HG03196 (cell line): ENCODE data around the gene FER.
"Not testable (repeated sequence)": the region's sequence is repeated elsewhere in the genome, so short reads cannot be mapped to it uniquely, and the experiment has no call there.

Experiments
- ATAC-seq: cut with Tn5 transposase; IDR thresholded peaks from one replicate; pipeline ENCODE4 v1.9.1; 2021; ENCODE audit not compliant: unreplicated experiment

The FER gene

DNA sequence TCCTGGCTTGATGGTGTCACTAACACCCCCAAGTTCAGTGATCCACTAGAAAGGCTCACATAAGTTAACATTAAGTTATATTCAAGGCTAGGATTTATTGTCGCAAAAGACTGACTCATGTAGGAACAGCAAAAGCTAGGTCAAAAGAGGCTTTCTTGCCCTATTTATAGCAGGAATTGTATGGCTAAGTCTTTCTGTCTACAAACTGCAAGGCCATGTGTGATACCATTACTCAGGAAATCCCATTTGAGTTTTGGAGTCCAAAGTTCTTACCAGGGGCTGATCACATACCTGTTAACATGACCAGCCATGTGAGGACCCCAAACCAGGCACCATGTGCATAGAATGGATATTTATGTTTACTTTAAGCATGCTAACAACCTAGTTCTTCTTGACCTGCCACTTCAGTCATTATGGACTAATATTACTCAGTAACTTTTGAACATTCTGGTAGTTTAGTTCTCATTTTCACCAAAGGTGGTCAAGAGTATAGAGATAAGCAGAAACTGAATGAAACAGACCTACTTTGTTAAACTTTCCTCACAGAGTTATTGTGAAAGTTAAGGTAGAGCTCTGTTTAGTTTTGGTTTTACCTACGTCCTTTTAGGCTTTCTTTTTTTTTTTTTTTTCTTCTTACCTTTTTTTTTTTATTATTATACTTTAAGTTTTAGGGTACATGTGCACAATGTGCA, 281.1 kb downstream of the FER start:
- ATAC-seq = no peak

DNA sequence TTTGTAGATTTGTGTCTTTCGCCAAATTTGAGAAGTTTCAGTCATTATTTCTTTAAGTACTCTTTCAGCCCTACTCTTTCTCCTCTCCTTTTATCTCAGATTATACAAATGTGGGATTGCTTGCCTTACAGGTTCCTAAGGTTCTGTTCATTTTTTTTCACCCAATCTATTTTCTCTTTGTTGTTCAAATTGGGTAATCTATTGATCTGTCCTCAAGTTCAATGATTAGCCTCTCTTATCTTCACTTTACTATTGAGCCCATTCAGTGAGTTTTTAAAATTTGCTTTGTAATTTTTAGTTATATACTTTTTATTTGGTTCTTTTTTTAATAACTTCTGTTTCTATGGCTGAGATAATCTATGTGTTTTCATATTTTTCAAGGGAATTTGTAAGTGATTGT, 282.1 kb downstream of the FER start:
- ATAC-seq = no peak

DNA sequence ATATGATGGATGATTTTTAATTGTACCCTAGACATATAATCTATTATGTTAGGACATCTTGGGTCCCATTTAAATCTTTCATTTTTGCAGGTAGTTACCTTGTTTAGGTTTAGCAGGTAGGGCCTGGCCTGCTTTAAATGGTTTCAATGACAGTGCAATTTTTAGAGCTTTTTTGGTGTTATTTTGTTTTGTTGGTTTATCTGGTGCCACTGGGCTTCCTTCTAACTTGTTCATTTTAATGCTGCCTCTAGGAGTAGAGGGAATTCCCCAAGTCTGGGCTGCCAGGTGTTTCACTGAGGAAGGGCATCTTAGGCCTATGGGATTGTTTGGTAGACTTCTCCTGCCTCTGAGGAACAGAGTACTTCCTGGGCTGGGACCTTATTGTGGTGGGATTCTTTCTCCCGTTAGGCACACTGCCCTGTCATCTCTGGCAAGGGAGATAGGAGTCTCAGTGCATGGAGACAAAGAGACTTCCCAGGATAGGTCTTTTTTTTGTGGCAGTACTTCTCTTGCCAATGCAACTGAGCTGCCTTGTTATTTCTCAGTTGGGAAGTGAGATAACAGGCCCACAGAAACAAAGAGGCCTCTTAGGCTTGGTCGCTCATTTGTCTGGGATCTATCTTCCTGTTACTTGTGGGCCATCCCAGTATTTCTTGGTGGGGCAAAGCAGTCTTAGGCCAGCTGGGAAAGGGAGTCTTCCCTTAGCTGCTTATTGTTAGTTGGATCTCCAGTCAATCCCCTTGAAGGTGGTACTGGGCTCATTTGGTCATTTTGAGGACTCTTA, 282.9 kb downstream of the FER start:
- ATAC-seq = no peak

DNA sequence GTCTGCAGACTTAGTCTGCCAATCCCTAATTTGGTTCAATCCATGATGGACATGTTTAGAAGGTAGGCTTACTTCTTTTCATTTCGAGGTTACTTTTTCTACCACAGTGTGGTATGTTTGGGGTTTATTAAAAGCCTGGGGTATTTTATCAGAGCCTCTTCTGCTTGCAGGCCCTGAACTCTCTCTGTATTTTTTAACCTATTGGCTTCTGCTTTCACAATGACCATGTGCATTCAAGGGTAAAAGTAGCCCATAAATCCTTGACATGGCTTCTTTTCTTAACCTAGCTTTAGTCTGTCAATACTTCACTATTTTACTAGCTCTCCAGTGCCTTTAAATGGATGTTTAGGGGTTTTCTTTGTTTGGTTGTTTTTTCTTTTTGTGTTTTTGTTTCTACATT, 286.6 kb downstream of the FER start:
- no peak for ATAC-seq

DNA sequence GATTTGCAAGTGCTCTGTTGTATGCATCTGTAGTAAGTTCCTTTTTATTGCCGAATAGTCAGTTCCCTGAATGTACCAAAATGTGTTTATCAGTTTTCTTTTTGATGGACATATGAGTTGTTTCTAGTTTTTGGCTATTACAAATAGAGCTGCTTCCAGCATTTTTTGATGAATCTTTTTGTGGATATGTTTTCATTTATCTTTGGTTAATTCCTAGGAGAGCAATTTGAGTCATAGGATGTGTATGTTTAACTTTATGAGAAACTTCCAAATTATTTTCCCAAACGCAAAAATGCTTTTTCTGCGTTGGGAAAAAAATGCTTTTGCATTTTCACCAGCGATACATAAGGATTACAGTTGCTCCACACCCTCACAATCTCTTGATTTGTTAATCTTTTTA, 287.7 kb downstream of the FER start:
- ATAC-seq = no peak

DNA sequence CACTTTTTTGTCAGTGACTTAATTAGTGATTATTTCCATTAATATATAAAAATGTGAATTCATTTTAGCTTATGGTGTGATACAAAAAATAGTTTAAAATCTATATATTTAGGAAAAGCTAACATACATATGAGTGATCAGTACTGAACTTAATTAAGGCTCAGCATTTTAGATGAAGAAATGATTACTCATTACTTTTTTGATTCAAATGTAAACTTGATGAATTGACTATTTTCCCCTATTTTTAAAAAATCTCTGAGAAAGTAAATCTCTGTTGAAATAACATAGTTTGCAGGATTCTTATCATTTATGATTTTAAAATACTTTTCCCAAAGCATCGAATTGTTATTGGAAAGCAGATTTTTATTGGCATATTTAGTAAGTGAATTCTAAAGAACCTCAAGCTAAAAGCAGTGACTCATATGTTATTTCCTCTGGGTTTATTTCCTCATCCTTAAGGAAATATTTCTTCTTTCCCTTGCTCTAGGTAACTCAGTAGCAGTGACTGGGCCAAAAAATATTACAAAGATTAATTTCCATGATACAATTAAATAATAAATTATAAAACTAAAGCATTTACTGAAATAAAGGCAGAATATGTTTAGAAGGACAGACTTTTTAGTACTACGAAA, 290.6 kb downstream of the FER start:
- no peak for ATAC-seq

DNA sequence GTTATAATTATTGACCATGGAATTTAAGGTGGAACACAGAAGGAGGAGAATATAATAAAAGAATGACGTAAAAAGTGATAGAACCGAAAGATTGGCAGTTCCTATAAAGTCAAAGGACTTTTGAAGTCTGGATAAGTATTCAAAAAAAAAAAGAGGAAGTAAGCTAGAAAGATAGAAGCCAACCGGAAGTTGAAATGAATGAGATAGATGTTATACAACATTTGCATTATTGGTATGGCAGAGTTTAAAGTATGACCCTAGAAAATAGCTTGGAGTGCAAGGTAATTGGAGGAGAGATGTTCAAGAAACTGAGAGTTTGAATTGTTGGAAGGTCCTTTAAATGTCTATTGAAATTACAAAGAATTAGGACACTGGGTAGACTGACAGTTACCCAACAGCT, 293.6 kb downstream of the FER start:
- ATAC-seq = peak; percentile 55

DNA sequence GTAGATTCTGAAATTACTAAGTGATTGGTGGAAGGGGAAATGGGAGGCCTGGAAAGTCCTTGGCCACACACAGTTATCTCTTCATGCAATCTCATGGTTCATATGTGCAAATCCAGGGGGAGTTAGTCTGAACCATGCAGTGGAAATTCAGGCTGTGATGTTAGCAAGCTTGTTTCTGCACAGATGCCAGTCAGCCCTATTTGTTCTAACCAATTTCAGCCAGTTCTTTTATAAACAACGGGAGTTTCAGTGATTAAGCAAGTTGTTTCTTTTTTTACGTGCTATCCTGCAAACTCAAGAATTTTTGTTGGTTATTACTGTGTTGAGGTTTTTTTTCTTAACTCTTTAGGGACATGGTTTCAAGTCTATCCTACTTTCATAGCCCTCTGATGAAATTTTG, 298.0 kb downstream of the FER start:
- no peak for ATAC-seq

DNA sequence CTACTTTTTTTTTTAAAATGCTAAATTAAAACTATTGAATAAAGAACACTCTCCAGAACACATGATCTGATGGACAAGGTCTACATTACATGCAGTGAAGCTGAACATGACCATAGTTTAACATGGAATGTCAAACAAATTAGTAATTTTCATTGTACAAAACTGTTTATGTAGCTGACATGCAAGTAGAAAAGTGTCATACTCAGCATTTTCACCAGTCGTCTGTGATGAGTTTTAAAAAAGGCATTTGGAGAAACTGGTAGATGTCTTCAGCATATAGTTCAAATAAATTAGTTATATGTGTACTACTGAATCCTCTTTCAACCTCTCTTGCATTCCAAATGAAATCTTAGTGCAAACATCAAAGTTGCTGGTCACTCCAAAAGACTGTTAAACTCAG, 301.9 kb downstream of the FER start:
- ATAC-seq = no peak

DNA sequence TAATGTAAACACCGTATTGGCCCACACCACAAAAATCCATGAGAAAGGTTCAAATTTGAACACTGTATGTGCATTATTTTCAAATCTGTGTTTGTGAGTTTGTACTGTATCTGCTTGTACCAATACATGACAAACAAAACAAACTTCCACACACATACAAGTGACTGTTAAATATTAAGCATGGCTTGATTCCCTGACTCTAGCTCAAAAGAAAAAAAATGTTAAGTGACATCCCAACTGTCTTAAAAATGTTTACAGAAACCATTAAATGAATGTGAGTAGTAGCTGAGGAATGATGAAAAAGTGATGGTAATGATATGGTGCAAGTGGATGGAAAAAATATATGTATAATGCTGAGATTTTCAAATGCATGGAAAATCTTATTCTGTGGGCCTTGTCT, 302.6 kb downstream of the FER start:
- not testable (repeated sequence) for ATAC-seq

DNA sequence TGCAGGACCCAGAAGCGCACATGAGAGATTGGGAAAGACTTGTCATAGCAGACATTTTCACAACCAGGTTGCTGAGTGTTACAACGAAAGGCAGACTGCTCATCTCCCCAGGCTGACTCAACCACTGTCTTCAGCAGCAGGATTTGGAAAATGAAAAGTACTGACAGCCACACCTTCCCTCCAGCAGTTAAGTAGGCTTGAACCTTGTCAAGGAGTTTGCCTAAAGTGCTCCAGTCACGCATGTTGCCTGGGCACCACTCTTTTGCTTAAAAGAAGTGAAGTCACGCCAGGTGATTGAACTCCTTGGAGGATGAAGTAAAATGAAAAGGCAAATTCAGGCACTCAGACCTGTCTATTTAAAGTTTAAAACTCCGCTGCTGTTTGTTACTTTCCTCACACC, 304.5 kb downstream of the FER start:
- not testable (repeated sequence) for ATAC-seq

DNA sequence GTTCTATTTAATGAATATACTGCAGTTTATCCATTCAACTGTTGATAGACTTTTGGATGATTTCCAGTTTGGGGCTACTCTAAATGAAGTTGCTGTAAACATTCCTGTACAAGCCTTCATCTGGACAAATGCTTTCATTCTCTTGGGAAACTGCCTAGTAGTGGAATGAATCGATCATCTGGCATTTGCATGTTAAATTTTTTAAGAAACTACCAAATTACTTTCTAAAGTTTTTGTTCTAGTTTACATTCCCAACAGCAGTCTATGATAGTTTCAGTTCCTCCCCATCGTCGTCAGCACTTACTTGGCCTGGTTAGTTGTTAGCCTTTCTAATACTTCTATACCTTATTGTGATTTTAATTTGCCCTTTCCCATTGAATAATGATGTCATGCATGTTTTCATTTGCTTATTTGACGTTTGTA, 306.3 kb downstream of the FER start:
- ATAC-seq = no peak

DNA sequence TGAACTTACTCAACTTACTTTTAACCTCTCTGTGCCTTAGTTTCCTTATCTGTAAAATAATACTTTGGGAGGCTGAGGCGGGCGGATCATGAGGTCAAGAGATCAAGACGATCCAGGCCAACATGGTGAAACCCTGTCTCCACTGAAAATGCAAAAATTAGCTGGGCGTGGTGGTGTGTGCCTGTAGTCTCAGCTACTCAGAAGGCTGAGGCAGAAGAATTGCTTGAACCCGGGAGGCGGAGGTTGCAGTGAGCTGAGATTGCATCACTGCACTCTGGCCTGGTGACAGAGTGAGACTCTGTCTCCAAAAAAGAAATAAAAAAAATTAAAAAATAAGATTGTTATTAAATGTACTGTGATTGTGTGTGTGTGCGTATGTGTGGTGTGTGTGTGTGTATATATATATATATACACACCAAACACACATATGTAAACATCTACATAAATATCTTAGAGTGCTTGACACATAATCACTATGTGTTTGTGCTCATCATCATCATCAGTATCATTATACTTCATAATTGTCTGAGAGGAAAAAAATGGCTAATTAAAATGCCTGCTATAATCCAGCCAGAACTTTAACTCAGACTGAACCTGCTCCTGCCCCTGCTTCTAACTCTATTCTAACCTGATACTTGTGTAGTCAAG, 312.8 kb downstream of the FER start:
- no peak for ATAC-seq

DNA sequence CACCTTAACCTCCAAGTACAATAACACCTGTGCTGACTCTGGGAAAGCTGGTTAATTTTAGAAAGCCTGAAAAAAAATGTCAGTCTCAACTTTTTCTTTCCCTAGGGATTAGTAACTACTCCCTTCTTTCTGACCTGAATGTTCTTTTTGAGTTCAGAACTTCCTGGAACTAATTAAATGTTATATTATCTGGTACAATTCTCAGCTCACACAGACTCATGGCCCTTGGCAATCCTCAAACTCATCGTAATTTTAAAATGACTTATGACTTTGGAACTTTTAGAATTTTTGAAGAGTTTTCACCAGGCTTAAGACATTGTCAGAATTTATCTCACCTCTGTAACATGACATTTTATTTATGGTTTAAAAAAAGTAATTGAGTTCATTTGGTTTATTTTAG, 315.0 kb downstream of the FER start:
- no peak for ATAC-seq

DNA sequence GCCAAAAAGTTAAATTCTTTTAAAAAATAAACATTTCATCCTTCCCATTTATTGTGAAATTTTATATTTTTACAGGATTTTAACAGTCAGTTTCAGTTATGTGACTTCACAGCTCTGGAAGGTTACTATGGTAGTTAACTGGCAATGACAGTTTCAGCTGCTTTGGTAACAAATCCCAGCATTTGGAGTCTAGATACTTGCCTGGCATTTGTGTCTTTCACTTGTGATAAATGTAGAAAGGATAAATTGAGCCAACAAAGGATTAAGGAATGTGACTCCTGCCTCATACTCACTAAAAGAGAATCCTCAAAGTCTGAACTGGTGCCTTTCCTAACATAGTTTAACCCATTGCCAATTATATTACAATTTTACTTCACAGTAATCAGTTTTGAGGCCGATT, 315.5 kb downstream of the FER start:
- ATAC-seq = no peak

DNA sequence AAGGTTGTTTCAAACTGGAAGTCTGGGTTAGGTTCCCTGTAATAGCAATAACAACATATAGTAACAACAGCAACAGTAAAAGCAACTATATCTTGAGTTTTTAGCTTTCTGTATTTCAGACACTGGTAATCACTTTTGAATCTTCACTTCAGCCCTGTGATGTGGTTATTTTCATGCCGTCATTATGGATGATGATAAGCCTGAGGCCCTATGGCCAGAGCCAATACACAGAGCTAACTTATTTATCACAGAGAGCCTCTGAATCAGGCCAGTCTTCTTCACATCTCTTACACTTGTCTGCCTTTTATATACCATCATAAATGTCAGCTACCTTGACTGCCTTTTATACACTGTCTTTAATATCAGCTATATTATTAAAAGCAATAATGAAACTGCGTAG, 329.0 kb downstream of the FER start:
- no peak for ATAC-seq

DNA sequence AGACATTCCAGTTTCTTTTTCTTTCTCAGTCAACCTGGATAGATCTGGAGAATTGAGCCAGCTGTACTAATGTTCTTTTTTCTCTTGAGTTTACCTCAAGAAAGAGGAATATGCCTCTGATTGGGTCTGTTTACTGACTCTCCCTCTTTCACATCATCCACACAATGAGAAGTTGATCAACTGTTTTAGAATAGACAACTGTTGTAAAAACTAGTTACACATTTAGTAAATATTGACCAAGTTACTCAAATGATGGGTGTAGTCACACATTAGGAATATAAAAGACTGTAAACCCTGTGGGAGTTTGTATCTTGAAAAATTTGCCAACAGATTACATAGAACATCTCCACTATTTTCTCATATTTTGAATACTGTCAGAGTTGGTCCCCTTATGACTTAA, 330.8 kb downstream of the FER start:
- no peak for ATAC-seq

DNA sequence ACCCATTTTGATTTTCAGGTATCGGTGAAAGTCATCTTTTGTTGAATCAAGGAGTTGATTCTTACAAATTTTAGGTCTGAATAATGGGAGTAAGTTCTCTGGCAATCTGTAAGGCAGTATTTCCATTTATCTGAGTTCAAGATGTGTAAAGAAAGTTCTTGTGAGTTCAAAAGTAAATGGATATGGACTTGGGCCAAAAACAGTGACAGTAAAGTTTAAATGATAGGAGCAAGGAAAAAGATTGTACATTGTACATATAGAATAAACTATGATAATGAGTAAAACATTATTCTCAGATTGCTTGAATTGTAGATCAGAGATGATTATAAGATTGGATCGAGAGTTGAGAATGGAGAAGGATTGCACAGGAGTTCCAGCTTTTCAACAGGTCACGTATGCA, 332.8 kb downstream of the FER start:
- ATAC-seq = no peak

DNA sequence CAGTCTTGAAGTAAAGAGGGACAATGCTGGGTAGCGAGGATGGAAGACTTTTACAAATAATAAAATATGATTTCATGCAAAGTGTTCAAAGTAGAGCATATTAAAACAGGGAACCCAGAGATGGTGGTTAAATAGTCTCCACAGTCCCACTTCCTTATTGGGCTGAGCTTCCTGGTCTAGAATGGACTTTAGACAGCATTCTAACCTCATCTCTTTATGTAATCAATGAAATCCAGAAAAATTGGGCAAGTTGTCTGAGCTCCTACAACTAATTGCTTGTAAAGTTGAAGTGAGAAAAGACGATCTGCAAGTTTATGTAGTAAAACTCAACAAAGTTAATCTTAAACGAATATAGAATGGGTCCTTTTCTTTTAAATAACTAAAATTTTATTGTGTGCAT, 333.2 kb downstream of the FER start:
- no peak for ATAC-seq

DNA sequence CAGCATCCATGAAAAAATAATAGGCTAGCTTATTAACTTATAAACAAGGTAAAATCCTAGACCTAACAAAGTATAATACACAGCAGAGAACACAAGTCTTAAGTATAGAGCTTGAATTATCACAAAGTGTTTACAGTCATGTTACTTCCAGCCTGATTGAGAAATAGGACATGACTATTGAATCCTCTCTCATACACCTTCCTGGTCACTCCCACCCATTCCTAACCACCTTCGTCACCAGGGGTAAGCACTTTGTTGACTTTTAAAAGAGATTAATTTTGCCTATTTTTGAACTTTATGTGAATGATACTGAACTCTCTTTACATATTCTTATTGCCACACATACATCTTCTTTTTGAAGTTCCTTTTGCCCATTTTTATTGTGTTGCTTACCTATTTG, 336.2 kb downstream of the FER start:
- ATAC-seq = no peak

DNA sequence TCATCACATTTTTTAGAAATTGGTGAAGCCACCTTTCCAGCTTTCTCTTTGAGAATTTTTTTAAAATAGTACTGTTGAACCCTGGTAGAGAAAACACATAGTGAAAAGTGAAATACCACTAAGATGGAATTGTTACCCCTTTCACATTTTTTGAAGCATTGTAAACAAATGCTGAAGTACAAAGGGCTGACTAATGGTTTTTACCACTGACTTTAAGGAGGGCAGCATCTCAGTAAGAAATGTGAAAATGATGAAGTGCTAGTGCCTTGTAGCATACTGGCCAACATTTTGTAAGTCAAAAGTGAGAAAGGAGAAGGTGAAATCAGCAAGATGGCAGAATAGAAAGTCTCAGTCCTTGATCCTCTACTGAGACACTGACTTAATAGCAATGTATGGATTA, 341.5 kb downstream of the FER start:
- no peak for ATAC-seq

DNA sequence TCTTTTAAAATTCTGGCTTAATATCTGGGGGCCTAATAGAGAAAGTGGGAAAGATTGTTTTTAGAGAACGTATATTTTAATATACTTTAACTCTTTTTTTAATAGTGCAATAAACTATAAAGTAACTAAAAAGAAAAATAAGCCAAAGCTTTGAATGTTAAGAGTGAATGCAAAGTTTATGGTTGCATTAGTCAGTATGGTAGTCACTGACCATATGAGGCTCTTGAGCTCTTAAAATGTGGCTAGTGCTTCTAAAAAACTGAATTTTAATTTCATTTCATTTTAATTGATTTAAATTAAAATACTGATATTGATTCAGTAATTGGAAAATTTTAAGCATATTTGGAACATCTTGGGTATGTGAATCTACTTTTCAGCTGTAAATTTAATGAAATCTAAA, 351.4 kb downstream of the FER start:
- ATAC-seq = no peak
